Astrocyte (in vitro differentiated cells and primary cell): ENCODE measurements around the gene GKN1.

Experiments used
- EZH2 ChIP-seq: IDR thresholded peaks from 2 replicates; pipeline ENCODE4 v1.6.1; 2012; ENCODE audit warnings: mild to moderate bottlenecking, low read length, inconsistent platforms; ENCODE audit not compliant: insufficient read depth
- TF ChIP-seq, protein P1 (sequence below): IDR thresholded peaks from 2 replicates; pipeline ENCODE4 v1.5.1; 2011; ENCODE audit warnings: low read depth, mild to moderate bottlenecking, inconsistent platforms, low read length, moderate library complexity; ENCODE audit not compliant: insufficient read depth

DNA sequence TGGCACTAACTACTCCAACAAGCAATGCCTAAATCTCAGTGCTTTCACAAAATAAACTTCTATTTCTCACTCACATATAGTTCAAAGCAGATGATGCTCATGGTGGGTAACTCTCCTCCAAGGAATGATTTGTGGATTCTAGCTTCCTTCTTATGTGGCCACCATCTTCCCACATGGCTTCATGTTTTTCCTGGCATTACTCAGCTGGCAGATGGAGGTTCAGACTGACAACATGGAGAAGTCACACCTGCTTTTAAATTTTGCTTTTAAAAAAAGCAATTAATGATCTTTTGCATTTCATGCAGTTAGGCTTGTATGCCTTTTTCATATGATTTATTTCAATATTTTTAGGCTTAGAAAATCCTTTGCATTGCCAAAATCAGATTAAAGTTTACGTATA lies 15.4 kb upstream of the GKN1 start:
- TF ChIP-seq EZH2, result no peak
- TF ChIP-seq, protein P1, sequence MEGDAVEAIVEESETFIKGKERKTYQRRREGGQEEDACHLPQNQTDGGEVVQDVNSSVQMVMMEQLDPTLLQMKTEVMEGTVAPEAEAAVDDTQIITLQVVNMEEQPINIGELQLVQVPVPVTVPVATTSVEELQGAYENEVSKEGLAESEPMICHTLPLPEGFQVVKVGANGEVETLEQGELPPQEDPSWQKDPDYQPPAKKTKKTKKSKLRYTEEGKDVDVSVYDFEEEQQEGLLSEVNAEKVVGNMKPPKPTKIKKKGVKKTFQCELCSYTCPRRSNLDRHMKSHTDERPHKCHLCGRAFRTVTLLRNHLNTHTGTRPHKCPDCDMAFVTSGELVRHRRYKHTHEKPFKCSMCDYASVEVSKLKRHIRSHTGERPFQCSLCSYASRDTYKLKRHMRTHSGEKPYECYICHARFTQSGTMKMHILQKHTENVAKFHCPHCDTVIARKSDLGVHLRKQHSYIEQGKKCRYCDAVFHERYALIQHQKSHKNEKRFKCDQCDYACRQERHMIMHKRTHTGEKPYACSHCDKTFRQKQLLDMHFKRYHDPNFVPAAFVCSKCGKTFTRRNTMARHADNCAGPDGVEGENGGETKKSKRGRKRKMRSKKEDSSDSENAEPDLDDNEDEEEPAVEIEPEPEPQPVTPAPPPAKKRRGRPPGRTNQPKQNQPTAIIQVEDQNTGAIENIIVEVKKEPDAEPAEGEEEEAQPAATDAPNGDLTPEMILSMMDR, result no peak
